ENCODE results near the gene LYPLA2. TPM values are rescaled to one million over a fixed set of nuclear protein-coding genes. Genes with fewer than 3 reads are reported as not detected.

LYPLA2 gene
- total RNA-seq, 2 experiments from 2014 or later: 37.4 to 37.7 TPM

DNA sequence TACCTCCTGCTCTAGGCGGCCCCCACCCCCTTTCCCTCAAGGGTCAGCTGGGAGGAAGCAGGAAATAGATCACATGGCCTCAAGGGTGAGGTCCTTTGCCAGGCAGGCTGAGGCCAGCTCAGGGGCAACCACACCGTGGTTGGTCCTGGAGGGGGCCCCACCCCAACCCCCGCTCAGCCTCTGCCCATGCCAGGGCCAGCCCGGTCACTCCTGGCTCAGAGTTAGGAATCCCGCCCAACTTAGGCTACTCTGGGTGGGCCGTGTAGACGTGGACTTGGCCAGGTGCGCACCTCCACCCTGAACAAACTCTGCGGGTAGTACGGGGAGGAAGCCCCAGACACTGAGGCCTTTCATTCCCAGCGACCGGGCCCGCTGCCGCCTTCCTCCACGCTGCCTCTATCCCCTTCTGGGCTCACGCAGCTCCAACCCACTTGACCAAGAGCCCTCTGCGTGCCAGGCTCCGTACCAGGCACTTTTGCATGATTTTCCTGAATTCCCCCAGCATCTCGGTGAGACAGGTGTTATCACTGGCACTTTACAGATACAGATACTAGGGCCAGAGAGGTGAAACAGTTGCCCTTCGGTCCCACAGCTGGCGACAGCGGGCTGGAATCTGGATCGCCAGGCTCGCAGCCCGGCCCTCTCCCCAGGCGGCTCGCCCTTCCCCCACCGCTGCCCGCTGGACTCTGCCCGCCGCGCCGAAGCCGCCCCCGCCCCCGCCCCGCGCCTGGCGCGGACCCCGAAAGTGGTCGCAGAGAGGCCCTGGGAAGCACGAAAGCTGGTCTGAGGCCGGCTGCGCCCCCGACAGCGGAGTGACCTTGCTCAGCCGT is 8.8 kb downstream of the LYPLA2 start:
- ChIA-PET POLR2A (interaction anchor here (0.9 to 4.9 kb wide), 8 partner anchors 9 to 181 kb away, joined by 3 to 40 read pairs (median 9); partner anchors contain the start of genes ELOA, HMGCL, LYPLA2 and PITHD1), CTCF (interaction anchor here (3.2 to 4.3 kb wide), 2 partner anchors 10 to 28 kb away, joined by 12 to 13 read pairs; no protein-coding TSS in a partner anchor)
- H3K36me3 ChIP-seq (ENCODE audit: insufficient read depth, low read length): peaks cover 21% of the 10 kb centered on the region
- Mint-ChIP-seq H3K27ac (peak overlapping the region; percentile 72), H3K36me3 (ENCODE audit: low read depth) (peaks cover 21% of the 10 kb centered on the region), H3K4me1 (ENCODE audit: low read depth) (peaks cover 14% of the 10 kb centered on the region), H3K9me3 (no peaks in the 10 kb centered on the region), H3K4me3 (peak overlapping the region; percentile 97), H3K27me3 (no peaks in the 10 kb centered on the region)
- intact Hi-C loops (cut with DNase I, micrococcal nuclease): loop anchor here (1.0 to 10.0 kb wide), 7 partner anchors 8 to 1445 kb away; partner anchors contain the start of genes ELOA (in 1 of the 2), LYPLA2 (in 1 of the 2), PITHD1 (in 1 of the 2) and PNRC2 (in 1 of the 2)
- ATAC-seq (ENCODE audit: poor library complexity) (no peak), DNase-seq (peak in 5 of 14 experiments; percentile 28 to 63 (median 51))
- no peaks in the 10 kb centered on the region for H3K27me3 ChIP-seq (ENCODE audit: control insufficient read depth in 1 of 2, insufficient read depth in 2 of 2, low read length in 2 of 2)
- peak overlapping the region; percentile 34 to 82 for H3K27ac ChIP-seq (ENCODE audit: low read depth in 1 of 2, low read length in 2 of 2)
- TF ChIP-seq, protein P1, sequence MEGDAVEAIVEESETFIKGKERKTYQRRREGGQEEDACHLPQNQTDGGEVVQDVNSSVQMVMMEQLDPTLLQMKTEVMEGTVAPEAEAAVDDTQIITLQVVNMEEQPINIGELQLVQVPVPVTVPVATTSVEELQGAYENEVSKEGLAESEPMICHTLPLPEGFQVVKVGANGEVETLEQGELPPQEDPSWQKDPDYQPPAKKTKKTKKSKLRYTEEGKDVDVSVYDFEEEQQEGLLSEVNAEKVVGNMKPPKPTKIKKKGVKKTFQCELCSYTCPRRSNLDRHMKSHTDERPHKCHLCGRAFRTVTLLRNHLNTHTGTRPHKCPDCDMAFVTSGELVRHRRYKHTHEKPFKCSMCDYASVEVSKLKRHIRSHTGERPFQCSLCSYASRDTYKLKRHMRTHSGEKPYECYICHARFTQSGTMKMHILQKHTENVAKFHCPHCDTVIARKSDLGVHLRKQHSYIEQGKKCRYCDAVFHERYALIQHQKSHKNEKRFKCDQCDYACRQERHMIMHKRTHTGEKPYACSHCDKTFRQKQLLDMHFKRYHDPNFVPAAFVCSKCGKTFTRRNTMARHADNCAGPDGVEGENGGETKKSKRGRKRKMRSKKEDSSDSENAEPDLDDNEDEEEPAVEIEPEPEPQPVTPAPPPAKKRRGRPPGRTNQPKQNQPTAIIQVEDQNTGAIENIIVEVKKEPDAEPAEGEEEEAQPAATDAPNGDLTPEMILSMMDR (IDR thresholded peaks at IDR 0.05): no peak
- H3K4me3 ChIP-seq (ENCODE audit: low read length): peak overlapping the region; percentile 81
- H3K9me3 ChIP-seq (ENCODE audit: control insufficient read depth in 1 of 2, insufficient read depth in 1 of 2, low read length in 2 of 2): no peaks in the 10 kb centered on the region
- H3K4me1 ChIP-seq (ENCODE audit: insufficient read depth, low read length): peaks cover 27% of the 10 kb centered on the region

DNA sequence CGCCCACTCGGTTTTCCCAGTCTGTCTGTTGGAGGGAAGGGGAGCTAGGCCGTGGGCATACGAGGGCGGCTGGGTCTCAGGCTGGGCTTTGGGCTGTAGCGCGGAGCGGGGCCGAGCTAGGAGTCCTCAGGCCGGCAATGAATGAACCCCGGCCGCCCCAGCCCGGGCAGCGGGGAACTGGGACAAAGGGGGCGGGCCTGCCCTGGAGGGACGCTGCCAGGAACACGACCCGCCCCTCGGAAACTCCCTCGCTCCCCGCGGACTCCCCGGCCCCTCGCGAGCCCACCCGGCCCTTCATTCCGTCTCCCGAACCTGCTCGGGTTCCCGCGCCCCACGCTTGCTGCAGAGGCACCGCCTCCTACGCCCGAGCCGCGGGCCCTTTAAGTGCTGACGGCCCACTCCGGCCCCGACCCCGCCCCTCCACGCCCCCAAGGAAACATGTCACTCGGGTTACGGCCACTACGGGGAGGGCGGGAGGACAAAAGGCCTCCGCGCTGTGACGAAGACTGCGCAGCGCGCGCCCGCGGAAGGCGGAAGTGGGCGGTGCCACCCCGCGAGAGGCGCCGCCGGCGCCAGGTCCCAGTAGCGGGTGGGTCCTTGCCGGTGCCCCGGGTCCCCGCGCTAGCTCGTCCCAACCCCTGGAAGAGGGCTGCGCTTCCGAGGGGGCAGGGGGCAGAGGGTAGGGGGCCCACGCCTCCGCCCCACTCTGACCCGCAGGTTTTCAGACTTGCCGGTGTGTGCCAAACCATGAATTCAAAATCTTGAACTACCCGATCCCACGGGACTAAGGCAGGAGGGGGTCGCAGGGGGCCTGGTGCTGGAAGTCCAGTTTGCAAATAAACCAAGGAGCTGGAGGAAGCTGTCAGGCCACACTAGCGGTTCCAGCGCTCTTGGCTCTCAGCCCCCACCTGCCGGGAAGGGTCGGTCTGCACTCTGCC is 9.7 kb downstream of the LYPLA2 start, which contains the start of gene GALE:
GALE (minus strand) TSS at position 355 of the 938 bp plus-strand sequence. CDS start 1,747 bp downstream, outside the sequence.
- peak within 1 kb of the TSS; percentile 92 for H3K27ac Mint-ChIP-seq
- TF ChIP-seq, protein P1 (IDR thresholded peaks at IDR 0.05): no peak
- H3K27me3 ChIP-seq (ENCODE audit: control insufficient read depth in 1 of 2, insufficient read depth in 2 of 2, low read length in 2 of 2): no peaks in the 10 kb centered on the region
- CTCF ChIA-PET: interaction anchor here (1.4 to 4.3 kb wide), 3 partner anchors 9 to 29 kb away, joined by 3 to 13 read pairs (median 12); no protein-coding TSS in a partner anchor
- H3K4me3 Mint-ChIP-seq: peak within 1 kb of the TSS; percentile 97
- no peaks in the 10 kb centered on the region for H3K9me3 Mint-ChIP-seq
- H3K4me3 ChIP-seq (ENCODE audit: low read length): peak within 1 kb of the TSS; percentile 81
- H3K36me3 Mint-ChIP-seq (ENCODE audit: low read depth): peaks cover 23% of the 10 kb centered on the region
- peak; percentile 90 for ATAC-seq (ENCODE audit: poor library complexity)
- H3K27me3 Mint-ChIP-seq: no peaks in the 10 kb centered on the region
- intact Hi-C loops (cut with DNase I, micrococcal nuclease): loop anchor here (1.0 to 10.0 kb wide), 6 partner anchors 9 to 436 kb away; partner anchors contain the start of genes ELOA (in 1 of the 2), LYPLA2 (in 1 of the 2), PITHD1 (in 1 of the 2) and PNRC2 (in 1 of the 2)
- peak within 1 kb of the TSS; percentile 78 to 82 for H3K27ac ChIP-seq (ENCODE audit: low read depth in 1 of 2, low read length in 2 of 2)
- H3K9me3 ChIP-seq (ENCODE audit: control insufficient read depth in 1 of 2, insufficient read depth in 1 of 2, low read length in 2 of 2): no peaks in the 10 kb centered on the region
- peaks cover 14% of the 10 kb centered on the region for H3K4me1 Mint-ChIP-seq (ENCODE audit: low read depth)
- DNase-seq: peak; percentile 94 to 99 (median 97)
- POLR2A ChIA-PET: interaction anchor here (0.6 to 4.9 kb wide), 16 partner anchors 9 to 456 kb away, joined by 3 to 40 read pairs (median 4); partner anchors contain the start of genes ELOA, FUCA1, HMGCL and HNRNPR
- peaks cover 17% of the 10 kb centered on the region for H3K36me3 ChIP-seq (ENCODE audit: insufficient read depth, low read length)
- H3K4me1 ChIP-seq (ENCODE audit: insufficient read depth, low read length): peaks cover 27% of the 10 kb centered on the region
